ENCODE data around the gene GDAP2.

Gene GDAP2

DNA sequence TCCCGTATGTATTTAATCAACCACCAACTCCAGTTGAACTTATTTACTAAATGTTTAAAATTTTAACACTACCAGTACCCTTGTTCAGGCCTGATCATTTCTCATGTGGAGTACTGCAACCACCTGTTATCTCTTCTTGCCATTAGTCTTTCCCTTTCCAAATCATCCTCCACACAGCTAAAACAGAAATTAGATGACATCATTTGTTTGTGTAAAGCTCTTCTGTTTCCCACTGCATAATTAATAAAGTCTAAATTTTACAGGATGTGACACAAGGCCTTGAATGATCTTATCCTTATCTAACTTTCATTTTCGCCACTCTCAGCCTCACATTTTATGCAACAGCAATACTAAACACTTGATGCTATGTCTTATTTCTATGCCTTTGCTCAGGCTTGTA lies 24.4 kb downstream of the GDAP2 start:
- Histone ChIP-seq H3K27me3 (no peaks in the 10 kb centered on the region), H3K36me3 (peaks cover 74% of the 10 kb centered on the region), H3K9me3 (no peaks in the 10 kb centered on the region), H3K27ac (no peak overlapping the region), H3K4me3 (no peak overlapping the region), H4K20me1 (no peaks in the 10 kb centered on the region), H3K4me1 (no peaks in the 10 kb centered on the region), H3K4me2 (no peak overlapping the region), H3K9ac (no peak overlapping the region)
- TF ChIP-seq Cebpa-rat (IDR thresholded peaks at IDR 0.05): no peak

- H3K4me3 ChIP-seq: no peak overlapping the region
- H3K9me3 ChIP-seq: no peaks in the 10 kb centered on the region
- no peaks in the 10 kb centered on the region for H3K4me1 ChIP-seq
- H3K9ac ChIP-seq: no peak overlapping the region
- no peak for TF ChIP-seq Cebpa-rat (IDR thresholded peaks at IDR 0.05)
- no peaks in the 10 kb centered on the region for H3K27me3 ChIP-seq
- H3K36me3 ChIP-seq: peaks cover 69% of the 10 kb centered on the region
- H3K4me2 ChIP-seq: no peak overlapping the region
- H3K27ac ChIP-seq: no peak overlapping the region
- no peaks in the 10 kb centered on the region for H4K20me1 ChIP-seq
Observed at GRCh38 chr1:117904485-117904884, 24.9 kb downstream of the GDAP2 start.

- Histone ChIP-seq H3K4me2 (no peak overlapping the region), H3K9ac (no peak overlapping the region), H3K4me3 (no peak overlapping the region), H4K20me1 (no peaks in the 10 kb centered on the region), H3K27ac (no peak overlapping the region), H3K4me1 (no peaks in the 10 kb centered on the region), H3K27me3 (no peaks in the 10 kb centered on the region), H3K9me3 (no peaks in the 10 kb centered on the region), H3K36me3 (peaks cover 74% of the 10 kb centered on the region)
- no peak for TF ChIP-seq Cebpa-rat (IDR thresholded peaks at IDR 0.05)
Observed at GRCh38 chr1:117902944-117903343, 26.5 kb downstream of the GDAP2 start.

- no peaks in the 10 kb centered on the region for H3K9me3 ChIP-seq
- H3K27ac ChIP-seq: no peak overlapping the region
- H3K36me3 ChIP-seq: peaks cover 69% of the 10 kb centered on the region
- H3K4me1 ChIP-seq: no peaks in the 10 kb centered on the region
- H3K27me3 ChIP-seq: no peaks in the 10 kb centered on the region
- TF ChIP-seq Cebpa-rat (IDR thresholded peaks at IDR 0.05): no peak
- no peak overlapping the region for H3K4me3 ChIP-seq
- H3K4me2 ChIP-seq: no peak overlapping the region
- no peaks in the 10 kb centered on the region for H4K20me1 ChIP-seq
- no peak overlapping the region for H3K9ac ChIP-seq
Observed at GRCh38 chr1:117899801-117900200, 29.6 kb downstream of the GDAP2 start.

DNA sequence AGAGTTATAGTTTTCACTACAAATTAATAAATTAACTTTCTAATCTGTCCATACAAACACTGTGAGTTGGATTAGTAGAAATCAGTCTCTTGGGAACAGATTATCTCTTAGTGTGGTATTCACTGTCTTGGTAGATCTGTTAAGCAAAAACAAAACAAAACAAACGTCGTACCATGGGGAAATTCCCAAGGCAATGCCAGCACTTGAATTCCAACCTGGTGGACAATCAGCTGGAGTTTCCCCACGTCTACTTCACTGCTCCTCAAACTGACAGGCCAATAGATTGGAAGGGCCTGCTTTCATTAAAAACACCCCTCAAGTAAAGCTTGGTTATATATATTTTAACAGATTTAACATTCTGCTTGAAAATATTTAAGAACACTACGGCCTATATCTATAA lies 31.9 kb downstream of the GDAP2 start:
- Histone ChIP-seq H3K4me3 (no peak overlapping the region), H3K4me1 (no peaks in the 10 kb centered on the region), H3K9ac (no peak overlapping the region), H3K4me2 (no peak overlapping the region), H3K27me3 (no peaks in the 10 kb centered on the region), H3K36me3 (peaks cover 53% of the 10 kb centered on the region), H4K20me1 (no peaks in the 10 kb centered on the region), H3K9me3 (no peaks in the 10 kb centered on the region), H3K27ac (no peak overlapping the region)
- TF ChIP-seq Cebpa-rat (IDR thresholded peaks at IDR 0.05): no peak

DNA sequence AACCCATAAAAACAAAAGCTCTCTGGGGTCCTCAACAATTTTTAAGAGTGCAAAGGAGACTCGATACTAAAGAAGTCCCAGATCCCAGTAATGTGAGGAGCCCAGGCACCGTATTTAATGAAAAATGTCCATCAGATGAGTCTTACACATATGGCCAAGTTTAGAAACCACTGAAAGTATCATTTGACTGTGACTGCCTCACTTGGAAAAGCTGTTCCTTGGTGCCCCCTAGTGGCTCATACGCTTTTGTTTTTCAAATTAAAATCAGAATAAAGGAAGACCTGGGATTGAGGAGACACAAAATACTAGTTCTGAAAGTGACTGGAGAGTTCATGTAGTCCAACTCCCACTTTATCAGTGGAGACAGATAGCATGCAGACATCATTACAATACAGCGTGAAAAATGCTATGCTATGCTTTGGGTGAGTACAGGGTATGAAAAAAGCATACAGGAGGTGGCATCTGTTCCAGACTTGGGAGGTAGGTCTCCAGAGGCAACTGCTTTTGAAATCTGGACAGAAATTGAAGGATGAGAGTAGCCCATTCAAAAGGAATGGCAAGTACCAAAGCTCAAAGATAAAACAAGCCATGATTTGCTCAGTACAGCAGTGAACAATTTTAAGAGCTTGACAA lies 33.8 kb downstream of the GDAP2 start:
- Histone ChIP-seq H3K27ac (no peak overlapping the region), H3K9me3 (no peaks in the 10 kb centered on the region), H3K4me1 (no peaks in the 10 kb centered on the region), H3K36me3 (peaks cover 42% of the 10 kb centered on the region), H3K4me2 (no peak overlapping the region), H3K27me3 (no peaks in the 10 kb centered on the region), H3K9ac (no peak overlapping the region), H3K4me3 (no peak overlapping the region), H4K20me1 (no peaks in the 10 kb centered on the region)
- TF ChIP-seq Cebpa-rat (IDR thresholded peaks at IDR 0.05): no peak

DNA sequence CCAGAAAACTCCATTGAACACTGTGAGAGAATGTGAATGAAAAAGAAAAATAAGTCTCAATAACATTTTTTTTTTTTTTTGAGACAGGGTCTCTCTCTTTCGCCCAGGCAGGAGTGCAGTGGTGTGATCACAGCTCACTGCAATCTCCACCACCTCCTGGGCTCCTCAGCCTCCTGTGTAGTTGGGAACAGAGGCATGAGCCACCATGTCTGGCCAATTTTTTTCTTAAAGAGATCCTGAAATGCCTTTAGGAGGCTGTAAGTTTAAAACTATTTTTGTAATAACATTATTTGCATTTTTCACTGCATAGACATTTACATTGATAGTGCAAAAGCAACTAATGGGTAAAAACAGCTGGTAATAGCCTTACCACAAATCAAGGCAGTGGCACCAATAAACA lies 35.3 kb downstream of the GDAP2 start:
- Histone ChIP-seq H4K20me1 (no peaks in the 10 kb centered on the region), H3K36me3 (peaks cover 38% of the 10 kb centered on the region), H3K4me3 (no peak overlapping the region), H3K4me1 (no peaks in the 10 kb centered on the region), H3K4me2 (no peak overlapping the region), H3K27me3 (no peaks in the 10 kb centered on the region), H3K9ac (no peak overlapping the region), H3K27ac (no peak overlapping the region), H3K9me3 (no peaks in the 10 kb centered on the region)
- TF ChIP-seq Cebpa-rat (IDR thresholded peaks at IDR 0.05): no peak

DNA sequence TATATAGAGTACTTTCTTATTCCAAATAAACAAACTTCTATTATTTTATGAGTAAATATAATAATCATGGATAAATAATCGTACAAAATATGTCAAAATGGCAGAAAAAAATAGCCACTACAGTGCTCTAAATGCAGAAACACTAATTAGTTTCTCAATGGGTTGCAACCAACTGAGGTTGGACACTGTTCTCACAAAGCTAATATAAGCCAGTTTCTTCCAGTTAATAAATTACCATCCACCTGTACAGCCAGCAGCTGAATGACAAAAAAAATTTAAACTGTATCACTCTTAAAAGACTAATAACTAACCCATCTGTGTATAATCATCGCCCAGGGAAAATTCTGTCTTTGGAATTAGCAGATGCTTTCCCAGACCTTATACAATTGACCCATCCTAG lies 36.9 kb downstream of the GDAP2 start:
- Histone ChIP-seq H3K36me3 (peaks cover 24% of the 10 kb centered on the region), H3K4me1 (no peaks in the 10 kb centered on the region), H3K9me3 (no peaks in the 10 kb centered on the region), H3K9ac (no peak overlapping the region), H4K20me1 (no peaks in the 10 kb centered on the region), H3K4me3 (no peak overlapping the region), H3K4me2 (no peak overlapping the region), H3K27ac (no peak overlapping the region), H3K27me3 (no peaks in the 10 kb centered on the region)
- TF ChIP-seq Cebpa-rat (IDR thresholded peaks at IDR 0.05): no peak

- no peak overlapping the region for H3K4me2 ChIP-seq
- H3K36me3 ChIP-seq: peaks cover 13% of the 10 kb centered on the region; the same call in 1 of the 2 replicates
- no peak for TF ChIP-seq Cebpa-rat (IDR thresholded peaks at IDR 0.05)
- no peaks in the 10 kb centered on the region for H3K27me3 ChIP-seq
- H4K20me1 ChIP-seq: no peaks in the 10 kb centered on the region
- H3K4me3 ChIP-seq: no peak overlapping the region
- no peaks in the 10 kb centered on the region for H3K9me3 ChIP-seq
- no peaks in the 10 kb centered on the region for H3K4me1 ChIP-seq
- no peak overlapping the region for H3K9ac ChIP-seq
- no peak overlapping the region for H3K27ac ChIP-seq
Observed at GRCh38 chr1:117890452-117890851, 39.0 kb downstream of the GDAP2 start.

GRCh38 chr1:117886101-117886795 lies 43.2 kb downstream of the GDAP2 start:
- Histone ChIP-seq H3K27ac (no peak overlapping the region), H3K27me3 (no peaks in the 10 kb centered on the region), H3K4me3 (no peak overlapping the region), H3K9ac (no peak overlapping the region), H3K9me3 (no peaks in the 10 kb centered on the region), H4K20me1 (no peaks in the 10 kb centered on the region), H3K4me1 (no peaks in the 10 kb centered on the region), H3K36me3 (peaks cover 10% of the 10 kb centered on the region; the same call in 1 of the 2 replicates), H3K4me2 (no peak overlapping the region)
- no peak for TF ChIP-seq Cebpa-rat (IDR thresholded peaks at IDR 0.05)

Measured in BLaER1 (cell line).